ENCODE measurements around the gene MBP. TPM values are rescaled to one million over a fixed set of nuclear protein-coding genes. Genes with fewer than 3 reads are reported as not detected.

Gene MBP
- total and polyA plus RNA-seq, 2 of the 13 experiments (the other 11 are each of a cell fraction or from before 2014, with no cell fraction given), result 5.0 to 8.5 TPM

DNA sequence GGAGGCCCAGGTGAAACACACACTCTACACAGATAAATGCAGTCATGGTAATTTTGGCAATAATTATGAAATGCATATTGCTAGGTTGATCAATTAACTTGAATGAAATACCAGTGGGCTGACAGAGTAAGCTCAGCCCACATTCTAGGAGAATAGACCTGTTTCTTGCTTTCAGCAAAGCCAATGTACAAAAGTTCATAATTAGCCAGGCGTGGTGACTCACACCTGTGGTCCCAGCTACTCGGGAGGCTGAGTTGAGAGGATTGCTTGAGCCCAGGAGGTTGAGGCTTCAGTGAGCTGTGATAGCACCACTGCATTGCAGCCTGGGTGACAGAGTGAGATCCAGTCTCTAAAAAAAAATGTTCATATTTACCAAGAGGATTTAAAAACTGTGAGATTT lies 15.7 kb upstream of the MBP start:
- intact Hi-C loops (cut with micrococcal nuclease; ENCODE audit: unreplicated experiment), result no loop called here
- peaks cover 7% of the 10 kb centered on the region for H3K4me1 ChIP-seq (ENCODE audit: insufficient read depth, low read length)
- POLR2A ChIA-PET, result no interaction called here
- in situ Hi-C loops (cut with HindIII; ENCODE audit: extremely low pct_ligation_motif_present, low pct_unique_long_range_greater_than_20kb), result no loop called here
- H3K27me3 ChIP-seq (ENCODE audit: control insufficient read depth in 1 of 2, insufficient read depth in 2 of 2, low read length in 2 of 2), result peaks cover 1 to 12% of the 10 kb centered on the region in 2 experiments; a peak in 2 of 5 replicates
- DNase-seq (ENCODE audit: low spot score) (no peak), FAIRE-seq (no peak), ATAC-seq (no peak)
- H3K4me3 ChIP-seq (replicated peaks in 1 of 3; ENCODE audit: insufficient read depth in 1 of 3, low read depth in 2 of 3, low read length in 3 of 3), result no peak overlapping the region
- H3K9me3 ChIP-seq (ENCODE audit: low read length), result peaks cover 3% of the 10 kb centered on the region
- no peak overlapping the region for H3K27ac ChIP-seq (ENCODE audit: extremely low read length, insufficient read depth, low read length)
- H3K9ac ChIP-seq (ENCODE audit: insufficient read depth, low read depth, low read length), result no peak overlapping the region
- no peak overlapping the region for H3K4me2 ChIP-seq (ENCODE audit: low read depth, low read length)
- H3K79me2 ChIP-seq (ENCODE audit: insufficient read depth, low read length), result no peaks in the 10 kb centered on the region
- CTCF ChIA-PET (ENCODE audit: low intra/inter-chr PET ratio, low total read pairs), result no interaction called here
- no peak overlapping the region for H2AFZ ChIP-seq (ENCODE audit: low read length)
- WGBS (ENCODE audit: low lambda C conversion rate), result 3% methylated on average over 2 of the region's 2 CpGs
- no peaks in the 10 kb centered on the region for H4K20me1 ChIP-seq (ENCODE audit: insufficient read depth, low read length)
- no TSS peak for BruUV-seq (replicated peaks)
- no peak for TF ChIP-seq ZNF138 (CRISPR knock-in tag; IDR thresholded peaks at IDR 0.05; ENCODE audit: low read depth)
- TF ChIP-seq, protein P1, sequence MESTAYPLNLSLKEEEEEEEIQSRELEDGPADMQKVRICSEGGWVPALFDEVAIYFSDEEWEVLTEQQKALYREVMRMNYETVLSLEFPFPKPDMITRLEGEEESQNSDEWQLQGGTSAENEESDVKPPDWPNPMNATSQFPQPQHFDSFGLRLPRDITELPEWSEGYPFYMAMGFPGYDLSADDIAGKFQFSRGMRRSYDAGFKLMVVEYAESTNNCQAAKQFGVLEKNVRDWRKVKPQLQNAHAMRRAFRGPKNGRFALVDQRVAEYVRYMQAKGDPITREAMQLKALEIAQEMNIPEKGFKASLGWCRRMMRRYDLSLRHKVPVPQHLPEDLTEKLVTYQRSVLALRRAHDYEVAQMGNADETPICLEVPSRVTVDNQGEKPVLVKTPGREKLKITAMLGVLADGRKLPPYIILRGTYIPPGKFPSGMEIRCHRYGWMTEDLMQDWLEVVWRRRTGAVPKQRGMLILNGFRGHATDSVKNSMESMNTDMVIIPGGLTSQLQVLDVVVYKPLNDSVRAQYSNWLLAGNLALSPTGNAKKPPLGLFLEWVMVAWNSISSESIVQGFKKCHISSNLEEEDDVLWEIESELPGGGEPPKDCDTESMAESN (CRISPR knock-in tag; conservative IDR thresholded peaks at IDR 0.05), result no peak
- TF ChIP-seq, protein P2, sequence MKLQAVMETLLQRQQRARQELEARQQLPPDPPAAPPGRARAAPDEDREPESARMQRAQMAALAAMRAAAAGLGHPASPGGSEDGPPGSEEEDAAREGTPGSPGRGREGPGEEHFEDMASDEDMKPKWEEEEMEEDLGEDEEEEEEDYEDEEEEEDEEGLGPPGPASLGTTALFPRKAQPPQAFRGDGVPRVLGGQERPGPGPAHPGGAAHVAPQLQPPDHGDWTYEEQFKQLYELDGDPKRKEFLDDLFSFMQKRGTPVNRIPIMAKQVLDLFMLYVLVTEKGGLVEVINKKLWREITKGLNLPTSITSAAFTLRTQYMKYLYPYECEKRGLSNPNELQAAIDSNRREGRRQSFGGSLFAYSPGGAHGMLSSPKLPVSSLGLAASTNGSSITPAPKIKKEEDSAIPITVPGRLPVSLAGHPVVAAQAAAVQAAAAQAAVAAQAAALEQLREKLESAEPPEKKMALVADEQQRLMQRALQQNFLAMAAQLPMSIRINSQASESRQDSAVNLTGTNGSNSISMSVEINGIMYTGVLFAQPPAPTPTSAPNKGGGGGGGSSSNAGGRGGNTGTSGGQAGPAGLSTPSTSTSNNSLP (IDR thresholded peaks at IDR 0.05; ENCODE audit: low read depth, low read length), result no peak
- no peak for TF ChIP-seq NR1H2 (CRISPR knock-in tag; IDR thresholded peaks at IDR 0.05; ENCODE audit: borderline replicate concordance, low read depth)
- no peak for TF ChIP-seq SNRNP70 (IDR thresholded peaks at IDR 0.05; ENCODE audit: low read depth, low read length)
- TF ChIP-seq, protein P3, sequence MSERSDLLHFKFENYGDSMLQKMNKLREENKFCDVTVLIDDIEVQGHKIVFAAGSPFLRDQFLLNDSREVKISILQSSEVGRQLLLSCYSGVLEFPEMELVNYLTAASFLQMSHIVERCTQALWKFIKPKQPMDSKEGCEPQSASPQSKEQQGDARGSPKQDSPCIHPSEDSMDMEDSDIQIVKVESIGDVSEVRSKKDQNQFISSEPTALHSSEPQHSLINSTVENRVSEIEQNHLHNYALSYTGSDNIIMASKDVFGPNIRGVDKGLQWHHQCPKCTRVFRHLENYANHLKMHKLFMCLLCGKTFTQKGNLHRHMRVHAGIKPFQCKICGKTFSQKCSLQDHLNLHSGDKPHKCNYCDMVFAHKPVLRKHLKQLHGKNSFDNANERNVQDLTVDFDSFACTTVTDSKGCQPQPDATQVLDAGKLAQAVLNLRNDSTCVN (CRISPR knock-in tag; IDR thresholded peaks at IDR 0.05; ENCODE audit: borderline replicate concordance), result no peak
- TF ChIP-seq, protein P4, sequence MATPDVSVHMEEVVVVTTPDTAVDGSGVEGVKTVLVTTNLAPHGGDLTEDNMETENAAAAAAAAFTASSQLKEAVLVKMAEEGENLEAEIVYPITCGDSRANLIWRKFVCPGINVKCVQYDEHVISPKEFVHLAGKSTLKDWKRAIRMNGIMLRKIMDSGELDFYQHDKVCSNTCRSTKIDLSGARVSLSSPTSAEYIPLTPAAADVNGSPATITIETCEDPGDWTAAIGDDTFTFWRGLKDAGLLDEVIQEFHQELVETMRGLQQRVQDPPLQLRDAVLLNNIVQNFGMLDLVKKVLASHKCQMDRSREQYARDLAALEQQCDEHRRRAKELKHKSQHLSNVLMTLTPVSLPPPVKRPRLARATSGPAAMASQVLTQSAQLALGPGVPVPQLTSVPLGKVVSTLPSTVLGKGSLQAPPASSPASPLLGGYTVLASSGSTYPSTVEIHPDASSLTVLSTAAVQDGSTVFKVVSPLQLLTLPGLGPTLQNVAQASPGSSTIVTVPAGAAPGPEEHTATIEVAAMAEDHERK (CRISPR knock-in tag; IDR thresholded peaks at IDR 0.05; ENCODE audit: low read depth), result no peak
- no peak for TF ChIP-seq RFX3 (CRISPR knock-in tag; IDR thresholded peaks at IDR 0.05)
- no peak for TF ChIP-seq HMG20A (CRISPR knock-in tag; IDR thresholded peaks at IDR 0.05; ENCODE audit: borderline replicate concordance)
- TF ChIP-seq, protein P5, sequence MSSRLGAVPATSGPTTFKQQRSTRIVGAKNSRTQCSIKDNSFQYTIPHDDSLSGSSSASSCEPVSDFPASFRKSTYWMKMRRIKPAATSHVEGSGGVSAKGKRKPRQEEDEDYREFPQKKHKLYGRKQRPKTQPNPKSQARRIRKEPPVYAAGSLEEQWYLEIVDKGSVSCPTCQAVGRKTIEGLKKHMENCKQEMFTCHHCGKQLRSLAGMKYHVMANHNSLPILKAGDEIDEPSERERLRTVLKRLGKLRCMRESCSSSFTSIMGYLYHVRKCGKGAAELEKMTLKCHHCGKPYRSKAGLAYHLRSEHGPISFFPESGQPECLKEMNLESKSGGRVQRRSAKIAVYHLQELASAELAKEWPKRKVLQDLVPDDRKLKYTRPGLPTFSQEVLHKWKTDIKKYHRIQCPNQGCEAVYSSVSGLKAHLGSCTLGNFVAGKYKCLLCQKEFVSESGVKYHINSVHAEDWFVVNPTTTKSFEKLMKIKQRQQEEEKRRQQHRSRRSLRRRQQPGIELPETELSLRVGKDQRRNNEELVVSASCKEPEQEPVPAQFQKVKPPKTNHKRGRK (CRISPR knock-in tag; IDR thresholded peaks at IDR 0.05), result no peak
- TF ChIP-seq MATR3 (CRISPR knock-in tag; IDR thresholded peaks at IDR 0.05), result no peak
- H3K36me3 ChIP-seq (replicated peaks in 1 of 2; ENCODE audit: control insufficient read depth in 1 of 2, insufficient read depth in 2 of 2, low read length in 2 of 2), result no peaks in the 10 kb centered on the region

All from HepG2 (cell line).